GM21390 (cell line): ENCODE data around the gene ARMC2.
"Not testable (repeated sequence)": the region's sequence is repeated elsewhere in the genome, so short reads cannot be mapped to it uniquely, and the experiment has no call there.

Experiments
- ATAC-seq: cut with Tn5 transposase; IDR thresholded peaks from one replicate; pipeline ENCODE4 v1.9.1; 2021; ENCODE audit not compliant: unreplicated experiment

The ARMC2 gene

GRCh38 chr6:108915258-108915657 is 67.0 kb downstream of the ARMC2 start:
- ATAC-seq, result no peak

- ATAC-seq, result no peak
These were observed 67.9 kb downstream of the ARMC2 start for GRCh38 chr6:108916026-108916686.

GRCh38 chr6:108920751-108921150 is 72.5 kb downstream of the ARMC2 start:
- no peak for ATAC-seq

- no peak for ATAC-seq
These were observed 73.5 kb downstream of the ARMC2 start for GRCh38 chr6:108921547-108922361.

- no peak for ATAC-seq
These were observed 74.3 kb downstream of the ARMC2 start for GRCh38 chr6:108922499-108922898.

GRCh38 chr6:108927927-108928326 is 79.7 kb downstream of the ARMC2 start:
- no peak for ATAC-seq

- no peak for ATAC-seq
These were observed 80.4 kb downstream of the ARMC2 start for GRCh38 chr6:108928650-108929049.

GRCh38 chr6:108931090-108931489 is 82.9 kb downstream of the ARMC2 start:
- ATAC-seq, result not testable (repeated sequence)

- ATAC-seq, result no peak
These were observed 88.9 kb downstream of the ARMC2 start for GRCh38 chr6:108937170-108937569.

- no peak for ATAC-seq
These were observed 92.5 kb downstream of the ARMC2 start for GRCh38 chr6:108940741-108941140.

- no peak for ATAC-seq
These were observed 93.1 kb downstream of the ARMC2 start for GRCh38 chr6:108941281-108941680.

- no peak for ATAC-seq
These were observed 93.6 kb downstream of the ARMC2 start for GRCh38 chr6:108941859-108942258.

- no peak for ATAC-seq
These were observed 94.6 kb downstream of the ARMC2 start for GRCh38 chr6:108942556-108943492.

GRCh38 chr6:108944071-108944470 is 95.8 kb downstream of the ARMC2 start:
- no peak for ATAC-seq

- no peak for ATAC-seq
These were observed 96.8 kb downstream of the ARMC2 start for GRCh38 chr6:108944707-108945680.

GRCh38 chr6:108945681-108946159 is 97.5 kb downstream of the ARMC2 start:
- ATAC-seq, result no peak

- no peak for ATAC-seq
These were observed 98.5 kb downstream of the ARMC2 start for GRCh38 chr6:108946695-108947094.

- no peak for ATAC-seq
These were observed 99.1 kb downstream of the ARMC2 start for GRCh38 chr6:108947114-108947854.

GRCh38 chr6:108948181-108948661 is 100.0 kb downstream of the ARMC2 start:
- ATAC-seq, result no peak
